HG03439 (cell line): ENCODE results near the gene REG3A.

Experiments used
- ATAC-seq: cut with Tn5 transposase; IDR thresholded peaks from one replicate; pipeline ENCODE4 v1.9.1; 2021; ENCODE audit warnings: mild to moderate bottlenecking, moderate library complexity; ENCODE audit not compliant: unreplicated experiment

REG3A gene

DNA sequence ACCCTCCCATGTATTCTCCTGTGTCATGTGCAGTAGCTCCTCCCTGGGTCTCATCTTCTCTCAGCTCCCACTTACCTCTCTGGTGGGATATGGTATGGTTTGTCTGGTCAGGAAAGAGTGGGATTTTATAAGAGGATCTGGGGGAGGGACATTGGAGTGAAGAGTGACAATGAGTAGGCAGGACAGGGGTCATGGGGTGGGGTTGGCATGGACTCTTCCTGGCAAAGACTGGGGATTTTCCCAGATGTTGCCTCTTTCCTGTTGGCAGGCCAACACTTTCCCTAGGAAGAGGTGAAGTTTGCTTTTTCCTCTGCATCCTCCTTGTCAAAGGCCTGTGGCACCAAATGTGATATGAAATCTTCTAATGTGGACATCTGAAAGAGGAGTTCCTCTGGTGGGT, at the start of gene REG3A:
TSS of gene REG3A (minus strand) at position 101 of the 400 bp plus-strand sequence. CDS start 348 bp downstream, outside the sequence.
- no peak for ATAC-seq

DNA sequence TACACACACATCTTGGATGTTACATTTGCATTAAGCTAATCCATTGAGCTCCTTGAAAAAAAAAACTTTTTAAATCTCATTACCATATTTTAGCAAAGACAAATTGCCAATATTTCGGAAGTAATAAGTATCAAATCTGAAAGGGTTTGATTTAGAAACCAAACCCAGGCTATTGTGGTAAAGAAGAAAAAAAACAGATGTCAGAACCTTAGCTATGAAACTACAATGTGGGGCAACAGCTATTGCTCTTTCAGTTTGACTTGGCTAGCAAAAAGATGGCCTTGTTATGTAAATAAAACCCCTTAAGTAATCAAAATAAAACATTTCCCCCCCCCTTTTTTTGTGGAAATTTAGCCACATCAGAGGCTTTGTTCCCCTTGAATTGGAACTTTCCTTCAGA, 41.2 kb upstream of the REG3A start:
- ATAC-seq = no peak

DNA sequence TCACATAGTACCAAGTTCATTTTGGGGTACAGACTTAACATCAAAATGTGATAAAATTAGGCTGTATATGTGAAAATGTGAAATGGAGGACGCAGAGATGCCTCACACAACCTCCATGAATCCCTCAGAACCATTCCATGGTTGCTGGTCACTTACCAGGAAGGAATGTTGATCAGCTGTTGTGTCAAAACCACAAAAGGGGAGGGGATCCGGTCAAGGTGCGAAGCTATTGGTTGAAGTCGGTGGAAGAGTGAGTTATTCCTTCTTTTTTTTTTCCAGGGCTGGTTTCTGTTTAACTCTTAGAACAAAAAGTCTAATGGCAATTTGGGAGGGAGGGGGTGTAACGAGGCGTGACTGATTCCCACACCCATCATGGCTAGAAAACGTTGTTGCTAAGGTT, 32.3 kb upstream of the REG3A start:
- ATAC-seq = no peak

DNA sequence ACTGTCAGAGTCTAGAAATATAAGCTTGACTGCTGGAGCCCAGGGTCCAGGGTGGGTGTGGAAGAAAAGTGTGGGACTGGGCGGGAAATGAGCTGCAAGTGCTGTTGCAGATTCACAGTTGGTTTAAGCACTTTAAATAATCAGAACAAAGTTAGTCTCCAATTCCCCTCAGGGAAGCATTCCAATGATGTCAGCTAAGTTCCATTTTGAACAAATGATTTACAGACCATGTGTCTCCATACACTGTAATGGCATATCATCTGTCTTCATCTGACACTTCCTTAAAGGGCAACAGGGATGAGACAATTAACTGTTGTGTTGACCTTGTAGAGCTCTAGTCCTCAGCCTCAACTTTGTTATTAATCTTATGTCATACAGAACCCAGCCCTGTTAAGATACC, 31.5 kb upstream of the REG3A start:
- no peak for ATAC-seq

- ATAC-seq = no peak
Observed at GRCh38 chr2:79189465-79189864, 29.9 kb upstream of the REG3A start.

GRCh38 chr2:79181617-79182016, 22.1 kb upstream of the REG3A start:
- ATAC-seq = no peak

DNA sequence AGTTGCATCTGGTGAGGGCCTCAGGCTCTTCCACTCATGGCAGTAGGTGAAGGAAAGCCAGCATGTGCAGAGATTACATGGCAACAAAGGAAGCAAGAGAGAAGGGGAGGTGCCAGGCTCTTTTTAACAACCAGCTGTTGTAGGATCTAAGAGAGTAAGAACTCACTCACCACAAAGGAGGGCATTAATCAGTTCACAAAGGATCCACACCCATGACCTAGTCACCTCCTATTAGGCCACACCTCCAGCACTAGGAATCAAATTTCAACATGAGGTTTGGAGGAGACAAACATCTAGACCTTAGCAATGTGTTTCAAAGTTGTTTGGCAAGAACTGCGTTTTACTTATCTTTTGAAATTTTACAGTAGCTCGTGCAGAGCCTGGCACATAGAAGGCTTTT, 20.5 kb upstream of the REG3A start:
- no peak for ATAC-seq

- no peak for ATAC-seq
Observed at GRCh38 chr2:79179036-79179435, 19.5 kb upstream of the REG3A start.

GRCh38 chr2:79178076-79178674, 18.6 kb upstream of the REG3A start:
- no peak for ATAC-seq

- no peak for ATAC-seq
Observed at GRCh38 chr2:79171348-79171958, 11.9 kb upstream of the REG3A start.

- no peak for ATAC-seq
Observed at GRCh38 chr2:79162801-79163200, 3.2 kb upstream of the REG3A start.

GRCh38 chr2:79162132-79162531, 2.6 kb upstream of the REG3A start:
- ATAC-seq = no peak

DNA sequence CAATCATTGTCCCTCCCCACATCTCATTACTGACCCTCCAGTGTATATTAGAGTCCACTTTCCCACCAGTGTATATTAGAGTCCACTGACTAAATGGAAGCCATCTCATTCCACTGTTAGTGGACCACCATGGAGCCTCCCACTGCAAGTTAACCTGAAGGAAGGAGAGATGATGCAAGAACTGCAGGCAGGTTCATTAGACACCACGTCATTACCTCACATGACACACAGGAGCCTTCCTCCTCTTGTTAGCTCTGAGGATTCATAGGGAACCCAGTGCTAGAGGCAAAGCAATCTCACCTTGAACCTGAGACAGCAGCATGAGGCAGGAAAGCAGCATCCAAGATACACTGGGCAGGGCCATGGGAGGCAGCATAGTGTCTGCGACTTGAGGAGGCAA, 523 bp downstream of the REG3A start:
- no peak for ATAC-seq

GRCh38 chr2:79155826-79156476, 3.6 kb downstream of the REG3A start:
- ATAC-seq = no peak

GRCh38 chr2:79139423-79139822, 20.1 kb downstream of the REG3A start:
- no peak for ATAC-seq

- ATAC-seq = no peak
Observed at GRCh38 chr2:79138385-79138784, 21.2 kb downstream of the REG3A start.

DNA sequence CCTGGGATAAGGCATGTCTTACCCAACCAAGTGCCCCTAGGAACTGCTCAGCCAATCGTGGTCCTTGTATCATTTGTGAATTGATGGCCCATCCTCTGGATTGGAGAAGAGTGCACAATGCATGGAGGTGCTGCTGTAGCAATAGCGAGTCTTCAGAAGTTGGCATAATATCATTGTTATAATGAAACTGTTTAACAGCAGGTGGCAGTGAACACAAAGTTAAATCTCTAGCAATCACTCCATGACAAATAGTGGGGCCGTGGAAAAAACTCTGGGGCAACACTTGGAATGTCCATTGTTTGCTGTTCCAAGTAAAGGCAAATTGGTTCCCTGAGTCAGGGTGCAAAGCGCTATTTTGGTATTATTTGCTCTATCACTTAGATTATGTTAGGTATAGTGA, 27.9 kb downstream of the REG3A start:
- ATAC-seq = no peak

- no peak for ATAC-seq
Observed at GRCh38 chr2:79129804-79130203, 29.7 kb downstream of the REG3A start.

DNA sequence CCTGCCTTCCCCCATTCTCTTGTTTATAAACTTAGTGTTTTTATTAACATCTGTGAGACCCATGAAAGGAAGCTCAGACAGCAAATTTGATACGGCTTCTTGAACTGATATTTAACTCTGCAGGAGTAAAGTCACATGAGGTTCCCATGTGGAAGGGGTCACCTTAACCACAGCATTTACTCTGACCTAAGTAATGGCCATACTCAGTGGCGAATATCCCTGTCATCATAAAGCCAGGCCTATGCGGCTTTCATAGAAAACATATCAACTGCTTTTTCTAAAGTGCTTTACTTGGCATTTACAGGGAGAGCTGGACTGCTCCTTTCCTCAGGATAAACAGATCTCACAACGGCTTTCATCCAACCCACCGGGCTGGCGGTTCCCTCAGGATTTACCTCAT, 30.3 kb downstream of the REG3A start:
- ATAC-seq = no peak

DNA sequence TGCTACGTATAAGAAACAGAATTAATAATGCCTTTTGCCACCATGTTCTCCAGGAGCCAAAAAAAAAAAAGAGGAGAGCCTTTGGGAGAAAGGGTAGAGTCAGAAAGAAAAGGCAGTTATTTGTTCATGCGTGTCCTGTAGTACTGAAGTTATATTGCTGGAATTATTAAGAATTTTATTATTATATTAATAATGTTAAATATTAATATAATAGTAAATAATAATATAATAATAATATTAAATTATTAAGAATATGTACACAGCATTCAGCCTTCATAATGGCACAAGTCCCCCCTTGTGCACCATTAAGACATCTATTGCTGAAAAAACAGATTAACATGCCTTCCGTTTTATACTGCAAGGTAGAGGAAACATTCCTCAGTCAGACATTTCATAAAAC, 31.1 kb downstream of the REG3A start:
- ATAC-seq = no peak

GRCh38 chr2:79125721-79125985, 33.9 kb downstream of the REG3A start:
- ATAC-seq = no peak

- no peak for ATAC-seq
Observed at GRCh38 chr2:79124907-79125720, 34.4 kb downstream of the REG3A start.
